RWPE2 (cell line): ENCODE results near the gene ASB3.
A peak's percentile ranks its signal among the peaks of the same experiment; 100 is the strongest.

Experiments used
- ATAC-seq: fragments of 200-7000 bp; cut with Tn5 transposase; 3 replicates; pipeline ENCODE4 v1.9.1; 2021; ENCODE audit warnings: low read depth
- DNase-seq: peaks from one replicate; pipeline ENCODE4 v3.0.0-alpha.2; 2020; ENCODE audit warnings: low spot score
- H3K27ac ChIP-seq: fragments of 450-650 bp; 2 replicates; pipeline ENCODE4 v1.5.1; 2017; ENCODE audit warnings: mild to moderate bottlenecking; ENCODE audit not compliant: poor library complexity, severe bottlenecking
- H3K27me3 ChIP-seq: fragments of 250-450 bp; sonication (Bioruptor Pico); 2 replicates; pipeline ENCODE4 v1.5.1; 2021; ENCODE audit warnings: mild to moderate bottlenecking, moderate library complexity; ENCODE audit not compliant: insufficient read depth, poor library complexity, severe bottlenecking
- H3K36me3 ChIP-seq: fragments of 250-450 bp; sonication (Bioruptor Pico); 2 replicates; pipeline ENCODE4 v1.5.1; 2020; ENCODE audit warnings: low read depth, mild to moderate bottlenecking, moderate library complexity
- H3K4me1 ChIP-seq: fragments of 250-450 bp; sonication (Bioruptor Pico); 2 replicates; pipeline ENCODE4 v1.5.1; 2021; ENCODE audit warnings: mild to moderate bottlenecking, moderate library complexity; ENCODE audit not compliant: insufficient read depth, poor library complexity, severe bottlenecking
- H3K4me3 ChIP-seq: fragments of 250-450 bp; sonication (Bioruptor Pico); 2 replicates; pipeline ENCODE4 v1.5.1; 2021; ENCODE audit warnings: mild to moderate bottlenecking, moderate library complexity; ENCODE audit not compliant: severe bottlenecking
- H3K9me3 ChIP-seq: fragments of 250-450 bp; sonication (Bioruptor Pico); 2 replicates; pipeline ENCODE4 v1.5.1; 2021; ENCODE audit warnings: mild to moderate bottlenecking, moderate library complexity; ENCODE audit not compliant: severe bottlenecking
- TF ChIP-seq, protein P1 (sequence below): fragments of 450-650 bp; IDR thresholded peaks from one replicate; pipeline ENCODE4 v1.5.1; 2017; ENCODE audit warnings: mild to moderate bottlenecking, moderate library complexity; ENCODE audit not compliant: poor library complexity, severe bottlenecking

Gene ASB3

DNA sequence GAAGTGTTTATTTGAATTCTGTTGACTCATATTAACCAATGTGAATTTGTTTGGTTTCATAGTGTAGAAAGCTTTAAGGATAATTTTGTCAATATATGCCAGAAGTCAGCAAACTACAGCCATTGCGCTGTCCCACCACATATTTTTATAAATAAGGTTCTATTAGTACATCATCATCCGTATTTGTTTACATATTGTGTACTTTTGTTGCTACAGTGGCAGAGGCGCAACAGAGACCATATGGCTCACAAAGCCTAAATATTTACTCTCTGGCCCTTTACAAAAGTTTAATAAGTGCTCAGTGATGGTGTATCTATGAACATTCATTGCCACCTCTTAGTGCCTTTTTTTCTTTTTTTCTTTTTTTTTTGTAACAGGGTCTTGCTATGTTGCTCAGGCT, 6.5 kb upstream of the ASB3 start:
- H3K4me3 ChIP-seq = no peak overlapping the region
- TF ChIP-seq, protein P1, sequence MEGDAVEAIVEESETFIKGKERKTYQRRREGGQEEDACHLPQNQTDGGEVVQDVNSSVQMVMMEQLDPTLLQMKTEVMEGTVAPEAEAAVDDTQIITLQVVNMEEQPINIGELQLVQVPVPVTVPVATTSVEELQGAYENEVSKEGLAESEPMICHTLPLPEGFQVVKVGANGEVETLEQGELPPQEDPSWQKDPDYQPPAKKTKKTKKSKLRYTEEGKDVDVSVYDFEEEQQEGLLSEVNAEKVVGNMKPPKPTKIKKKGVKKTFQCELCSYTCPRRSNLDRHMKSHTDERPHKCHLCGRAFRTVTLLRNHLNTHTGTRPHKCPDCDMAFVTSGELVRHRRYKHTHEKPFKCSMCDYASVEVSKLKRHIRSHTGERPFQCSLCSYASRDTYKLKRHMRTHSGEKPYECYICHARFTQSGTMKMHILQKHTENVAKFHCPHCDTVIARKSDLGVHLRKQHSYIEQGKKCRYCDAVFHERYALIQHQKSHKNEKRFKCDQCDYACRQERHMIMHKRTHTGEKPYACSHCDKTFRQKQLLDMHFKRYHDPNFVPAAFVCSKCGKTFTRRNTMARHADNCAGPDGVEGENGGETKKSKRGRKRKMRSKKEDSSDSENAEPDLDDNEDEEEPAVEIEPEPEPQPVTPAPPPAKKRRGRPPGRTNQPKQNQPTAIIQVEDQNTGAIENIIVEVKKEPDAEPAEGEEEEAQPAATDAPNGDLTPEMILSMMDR = no peak
- no peak for DNase-seq
- no peaks in the 10 kb centered on the region for H3K4me1 ChIP-seq
- H3K27ac ChIP-seq = no peak overlapping the region
- no peaks in the 10 kb centered on the region for H3K27me3 ChIP-seq
- no peak for ATAC-seq
- H3K9me3 ChIP-seq = no peaks in the 10 kb centered on the region
- peaks cover 46% of the 10 kb centered on the region for H3K36me3 ChIP-seq

- ATAC-seq = peak; percentile 3; the same call in 1 of the 3 replicates
- DNase-seq = no peak
- H3K36me3 ChIP-seq = no peaks in the 10 kb centered on the region
- H3K27ac ChIP-seq = peak overlapping the region; percentile 55
- H3K4me3 ChIP-seq = peak overlapping the region; percentile 78
- H3K4me1 ChIP-seq = peaks cover 15% of the 10 kb centered on the region
- no peaks in the 10 kb centered on the region for H3K27me3 ChIP-seq
- no peaks in the 10 kb centered on the region for H3K9me3 ChIP-seq
- TF ChIP-seq, protein P1 = no peak
Observed at GRCh38 chr2:53787614-53788289, 999 bp upstream of the ASB3 start.

- DNase-seq = no peak
- peak; percentile 39 for ATAC-seq
- H3K4me1 ChIP-seq = peaks cover 15% of the 10 kb centered on the region
Observed at GRCh38 chr2:53786352-53786704, 425 bp downstream of the ASB3 start.

GRCh38 chr2:53785366-53785765, 1.4 kb downstream of the ASB3 start:
- Histone ChIP-seq H3K27ac (no peak overlapping the region), H3K4me1 (peaks cover 15% of the 10 kb centered on the region), H3K36me3 (peaks cover 6% of the 10 kb centered on the region; the same call in 1 of the 2 replicates), H3K27me3 (no peaks in the 10 kb centered on the region), H3K4me3 (peak overlapping the region; percentile 78), H3K9me3 (no peaks in the 10 kb centered on the region)
- ATAC-seq = no peak
- DNase-seq = no peak
- TF ChIP-seq, protein P1 = no peak

More at GRCh38 chr2:53786352-53786704, 425 bp downstream of the ASB3 start:
- H3K4me3 ChIP-seq = peak overlapping the region; percentile 78
- no peaks in the 10 kb centered on the region for H3K9me3 ChIP-seq
- H3K27me3 ChIP-seq = no peaks in the 10 kb centered on the region
- H3K36me3 ChIP-seq = no peaks in the 10 kb centered on the region
- H3K27ac ChIP-seq = peak overlapping the region; percentile 55
- TF ChIP-seq, protein P1 = no peak

DNA sequence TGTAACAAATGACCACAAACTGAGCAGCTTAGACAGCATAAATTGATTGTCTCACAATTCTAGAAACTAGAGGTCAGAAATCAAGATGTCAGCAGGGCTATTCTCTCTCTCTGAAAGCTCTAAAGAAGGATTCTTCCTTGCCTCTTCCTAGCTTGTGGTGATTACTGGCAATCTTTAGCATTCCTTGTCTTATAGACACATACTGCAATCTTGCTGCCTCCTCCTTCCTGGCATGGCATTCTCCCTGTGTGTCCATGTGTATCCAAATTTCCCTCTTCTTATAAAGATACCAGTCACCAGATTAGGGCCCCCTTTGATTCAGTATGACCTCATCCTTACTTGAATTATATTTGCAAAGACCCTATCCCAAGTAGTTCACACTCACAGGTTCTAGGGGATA, 2.3 kb downstream of the ASB3 start:
- Histone ChIP-seq H3K27me3 (no peaks in the 10 kb centered on the region), H3K9me3 (no peaks in the 10 kb centered on the region), H3K4me1 (peaks cover 15% of the 10 kb centered on the region), H3K4me3 (no peak overlapping the region), H3K27ac (no peak overlapping the region), H3K36me3 (peaks cover 12% of the 10 kb centered on the region)
- no peak for DNase-seq
- ATAC-seq = no peak
- TF ChIP-seq, protein P1 = no peak
